Fibroblast of lung (primary cell): ENCODE results near the gene FOSL2. TPM values are rescaled to one million over a fixed set of nuclear protein-coding genes. Genes with fewer than 3 reads are reported as not detected.
A peak's percentile ranks its signal among the peaks of the same experiment; 100 is the strongest.

Experiments used
- DNase-seq, 2 donors: peaks; one replicate each; pipeline versions ENCODE4 v3.0.0 to v3.0.0-alpha.2; 2010; ENCODE audit warnings: low read depth in 2 of 2
- H2AFZ ChIP-seq: 2 replicates; pipeline ENCODE4 v1.5.1; 2012; ENCODE audit warnings: low read length, control low read depth, inconsistent platforms
- H3K27ac ChIP-seq: 2 replicates; pipeline ENCODE4 v1.5.1; 2011; ENCODE audit warnings: low read length, control low read depth; ENCODE audit not compliant: insufficient read depth
- H3K27me3 ChIP-seq: 2 replicates; pipeline ENCODE4 v1.5.1; 2011; ENCODE audit warnings: mild to moderate bottlenecking, low read length; ENCODE audit not compliant: control insufficient read depth, insufficient read depth
- H3K36me3 ChIP-seq: 2 replicates; pipeline ENCODE4 v1.5.1; 2011; ENCODE audit warnings: low read length; ENCODE audit not compliant: control insufficient read depth, insufficient read depth
- H3K4me1 ChIP-seq: 2 replicates; pipeline ENCODE4 v1.5.1; 2011; ENCODE audit warnings: low read length; ENCODE audit not compliant: control insufficient read depth, insufficient read depth; ENCODE audit errors: extremely low read depth
- H3K4me2 ChIP-seq: 2 replicates; pipeline ENCODE4 v1.5.1; 2011; ENCODE audit warnings: low read length, control low read depth; ENCODE audit not compliant: insufficient read depth; ENCODE audit errors: extremely low read depth
- H3K4me3 ChIP-seq, 4 experiments: fragments of 200-600 bp in 1 of 4; sonication (generic) in 1 of 4; replicated peaks in 1 of 4; 2 replicates each; pipeline ENCODE4 v1.5.1; 2011 to 2016; ENCODE audit warnings: low read length in 4 of 4, low read depth in 3 of 4, mild to moderate bottlenecking in 3 of 4, control low read depth in 2 of 4, inconsistent platforms in 1 of 4, mixed read lengths in 1 of 4; ENCODE audit not compliant: insufficient read depth in 1 of 4; ENCODE audit errors: control extremely low read depth in 1 of 4
- H3K79me2 ChIP-seq: 2 replicates; pipeline ENCODE4 v1.5.1; 2012; ENCODE audit warnings: mild to moderate bottlenecking, low read length, inconsistent platforms; ENCODE audit not compliant: control insufficient read depth, insufficient read depth
- H3K9ac ChIP-seq: 2 replicates; pipeline ENCODE4 v1.5.1; 2011; ENCODE audit warnings: mild to moderate bottlenecking, low read length, control low read depth; ENCODE audit not compliant: insufficient read depth
- H3K9me3 ChIP-seq: 2 replicates; pipeline ENCODE4 v1.5.1; 2012; ENCODE audit warnings: low read depth, low read length; ENCODE audit not compliant: control insufficient read depth, insufficient read depth
- H4K20me1 ChIP-seq: 2 replicates; pipeline ENCODE4 v1.5.1; 2011; ENCODE audit warnings: low read length; ENCODE audit not compliant: control insufficient read depth, insufficient read depth; ENCODE audit errors: extremely low read depth
- CTCF ChIP-seq, 2 donors: IDR thresholded peaks in 1 of 2; conservative IDR thresholded peaks in 1 of 2; 1 replicate in 1 of 2; 2 replicates in 1 of 2; pipeline ENCODE4 v1.5.1; 2011 to 2012; ENCODE audit warnings: low read length in 2 of 2, control low read depth in 1 of 2, inconsistent platforms in 1 of 2, low read depth in 1 of 2, mild to moderate bottlenecking in 1 of 2
- EZH2 ChIP-seq: IDR thresholded peaks from 2 replicates; pipeline ENCODE4 v1.5.1; 2012; ENCODE audit warnings: low read length, control low read depth, mild to moderate bottlenecking; ENCODE audit errors: missing control alignments
- polyA plus RNA-seq, 2 donors: library from polyadenylated mRNA; depleted of rRNA in 1 of 2; stranded (reverse) in 1 of 2; unstranded in 1 of 2; fragments of >200 nt; gene quantifications; 2 replicates each; pipeline ENCODE4 v1.2.1, GENCODE V29; 2011 to 2012; ENCODE audit warnings: missing spikeins in 1 of 2
- total RNA-seq: library from RNA; depleted of rRNA; stranded (reverse); fragments of >200 nt; gene quantifications from 2 replicates; pipeline ENCODE4 v1.2.1, GENCODE V29; 2014

FOSL2 gene
- total and polyA plus RNA-seq, 2 donors (not counting 1 experiment from before 2014, with no cell fraction given): 58.9 to 83.6 TPM

GRCh38 chr2:28412625-28413151, 20.0 kb downstream of the FOSL2 start:
- Histone ChIP-seq H3K9ac (no peak overlapping the region), H3K27me3 (no peaks in the 10 kb centered on the region), H3K4me1 (peaks cover 3% of the 10 kb centered on the region), H3K4me3 (no peak overlapping the region), H4K20me1 (no peaks in the 10 kb centered on the region), H3K36me3 (peaks cover 62% of the 10 kb centered on the region), H3K27ac (no peak overlapping the region), H3K4me2 (no peak overlapping the region), H3K9me3 (no peaks in the 10 kb centered on the region), H2AFZ (no peak overlapping the region), H3K79me2 (peaks cover 54% of the 10 kb centered on the region)
- DNase-seq: no peak
- no peak for TF ChIP-seq EZH2
- no peak for TF ChIP-seq CTCF (conservative IDR thresholded peaks at IDR 0.05 in 1 of 2, IDR thresholded peaks at IDR 0.05 in 1 of 2; ENCODE audit: low read depth in 1 of 2, low read length in 2 of 2)

- Histone ChIP-seq H3K36me3 (peaks cover 58% of the 10 kb centered on the region), H3K79me2 (peaks cover 48% of the 10 kb centered on the region), H3K27ac (no peak overlapping the region), H3K4me1 (peaks cover 3% of the 10 kb centered on the region), H3K4me2 (no peak overlapping the region), H3K27me3 (no peaks in the 10 kb centered on the region), H4K20me1 (no peaks in the 10 kb centered on the region), H3K9ac (no peak overlapping the region), H3K4me3 (no peak overlapping the region), H2AFZ (no peak overlapping the region), H3K9me3 (no peaks in the 10 kb centered on the region)
- TF ChIP-seq CTCF (conservative IDR thresholded peaks at IDR 0.05 in 1 of 2, IDR thresholded peaks at IDR 0.05 in 1 of 2; ENCODE audit: low read depth in 1 of 2, low read length in 2 of 2): no peak
- DNase-seq: peak in 1 of 2 donors; percentile 52
Measured at GRCh38 chr2:28413152-28413898, 20.7 kb downstream of the FOSL2 start.

- no peak overlapping the region for H3K9ac ChIP-seq
- no peaks in the 10 kb centered on the region for H3K27me3 ChIP-seq
- H3K4me3 ChIP-seq: no peak overlapping the region
- H3K27ac ChIP-seq: no peak overlapping the region
- DNase-seq: no peak
- TF ChIP-seq EZH2: no peak
- no peak for TF ChIP-seq CTCF (conservative IDR thresholded peaks at IDR 0.05 in 1 of 2, IDR thresholded peaks at IDR 0.05 in 1 of 2; ENCODE audit: low read depth in 1 of 2, low read length in 2 of 2)
- H2AFZ ChIP-seq: no peak overlapping the region
- peaks cover 3% of the 10 kb centered on the region for H3K4me1 ChIP-seq
- H3K4me2 ChIP-seq: no peak overlapping the region
- peaks cover 55% of the 10 kb centered on the region for H3K36me3 ChIP-seq
- H3K9me3 ChIP-seq: no peaks in the 10 kb centered on the region
- H3K79me2 ChIP-seq: peaks cover 44% of the 10 kb centered on the region
- H4K20me1 ChIP-seq: no peaks in the 10 kb centered on the region
Measured at GRCh38 chr2:28413899-28414295, 21.2 kb downstream of the FOSL2 start.
